AG08396 (cell line): ENCODE data around the gene CSF1.
A peak's percentile ranks its signal among the peaks of the same experiment; 100 is the strongest.

ENCODE experiments used
- DNase-seq: peaks from one replicate; pipeline ENCODE4 v3.0.0; 2012; ENCODE audit warnings: low spot score, mixed read lengths

The CSF1 gene

GRCh38 chr1:109977657-109978378 is 67.2 kb downstream of the CSF1 start:
- no peak for DNase-seq

GRCh38 chr1:109978761-109979488 is 68.3 kb downstream of the CSF1 start:
- no peak for DNase-seq

GRCh38 chr1:109979489-109980091 is 68.9 kb downstream of the CSF1 start:
- DNase-seq = peak; percentile 55
